ENCODE results near the gene HBP1. TPM values are rescaled to one million over a fixed set of nuclear protein-coding genes. Genes with fewer than 3 reads are reported as not detected.

The HBP1 gene
- total RNA-seq = 64.6 and 172 TPM in 2 replicates

DNA sequence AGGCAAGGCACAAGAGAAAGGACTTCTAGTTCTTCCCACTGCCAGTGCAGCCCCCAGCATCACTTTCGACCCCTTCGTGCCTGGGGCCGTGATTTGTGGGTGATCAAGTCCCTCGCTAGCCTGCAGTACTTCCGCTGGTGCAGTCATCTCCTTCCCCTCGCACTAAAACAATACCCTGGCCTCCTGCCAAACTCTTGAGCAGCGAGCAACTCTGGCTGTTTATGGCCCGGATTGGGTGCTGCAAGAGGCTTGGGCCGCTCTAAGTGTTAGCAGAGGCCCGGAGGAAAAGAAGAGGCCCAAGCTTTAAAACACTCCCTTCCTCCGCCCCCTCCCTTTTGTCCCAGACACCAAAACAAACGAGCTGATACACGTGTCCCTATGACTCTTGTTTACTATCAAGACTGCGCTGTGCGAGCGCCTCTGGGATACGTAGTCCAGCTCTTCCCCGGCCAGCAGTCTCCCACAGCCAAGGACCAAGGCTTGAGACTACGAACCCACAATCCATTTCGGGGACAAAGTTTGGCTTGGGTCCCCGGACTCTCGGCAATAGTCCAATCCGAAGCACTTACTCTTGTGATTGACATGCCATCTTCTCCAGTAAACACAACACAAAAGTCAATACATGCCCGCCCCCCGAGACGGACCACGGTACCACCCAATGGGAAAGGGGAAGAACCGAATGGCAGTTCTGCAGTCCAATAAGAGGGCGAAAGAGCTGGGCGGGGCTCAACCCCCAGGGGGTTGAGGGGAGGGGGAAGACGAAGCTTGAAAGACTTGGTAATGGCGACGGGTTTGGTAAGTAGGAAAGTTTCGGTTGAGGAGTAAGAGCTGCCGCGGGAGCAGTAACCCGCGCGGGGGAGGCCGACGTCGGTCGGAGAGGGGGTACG, at the start of gene HBP1:
Gene HBP1 (plus strand): TSS at position 771 of the 887 bp plus-strand sequence. CDS start 10,891 bp downstream, outside the sequence.

Other genes starting within 250 kb of the HBP1 start
- 1.3 and 1.4 TPM in 2 replicates for gene PRKAR2B, start 124.3 kb upstream of the HBP1 start, total RNA-seq

Measured in regular cardiac myocyte (primary cell).